ENCODE measurements around the gene DLGAP1. TPM values are rescaled to one million over a fixed set of nuclear protein-coding genes. Genes with fewer than 3 reads are reported as not detected.

DLGAP1 gene
- total RNA-seq, 1 donor from 2014 or later, result 18.5 TPM

- Histone ChIP-seq H3K9ac (no peak overlapping the region), H3K36me3 (no peaks in the 10 kb centered on the region), H3K4me1 (peaks cover 21% of the 10 kb centered on the region), H3K9me3 (ENCODE audit: low read depth) (no peaks in the 10 kb centered on the region), H3K4me2 (no peak overlapping the region), H3K79me2 (ENCODE audit: low read depth) (no peaks in the 10 kb centered on the region), H2AFZ (replicated peaks) (no peak overlapping the region), H3K27ac (no peak overlapping the region), H3F3A (ENCODE audit: low read depth) (peaks cover 22% of the 10 kb centered on the region), H3K4me3 (no peak overlapping the region), H3K27me3 (no peaks in the 10 kb centered on the region), H4K20me1 (ENCODE audit: low read depth) (no peaks in the 10 kb centered on the region)
- no peak for DNase-seq (ENCODE audit: low spot score)
- no peaks in the 10 kb centered on the region for H3K9me3 Mint-ChIP-seq
- no peaks in the 10 kb centered on the region for H3K27me3 Mint-ChIP-seq (ENCODE audit: insufficient read depth, low read depth)
- no peak overlapping the region for H3K27ac Mint-ChIP-seq
- no peaks in the 10 kb centered on the region for H3K36me3 Mint-ChIP-seq
- peaks cover 29% of the 10 kb centered on the region for H3K4me1 Mint-ChIP-seq
- TF ChIP-seq CTCF (IDR thresholded peaks at IDR 0.05) (no peak), EZH2 (IDR thresholded peaks at IDR 0.05) (no peak), EZH2phosphoT487 (IDR thresholded peaks at IDR 0.05) (no peak)
- H3K4me3 Mint-ChIP-seq, result no peak overlapping the region
These were observed 944.2 kb downstream of the DLGAP1 start for GRCh38 chr18:3510896-3511295.

- peaks cover 29% of the 10 kb centered on the region for H3K4me1 Mint-ChIP-seq
- TF ChIP-seq EZH2 (IDR thresholded peaks at IDR 0.05), result no peak
- no peak for TF ChIP-seq CTCF (IDR thresholded peaks at IDR 0.05)
- TF ChIP-seq EZH2phosphoT487 (IDR thresholded peaks at IDR 0.05), result no peak
- Histone ChIP-seq H2AFZ (replicated peaks) (no peak overlapping the region), H3F3A (ENCODE audit: low read depth) (peaks cover 22% of the 10 kb centered on the region), H4K20me1 (ENCODE audit: low read depth) (no peaks in the 10 kb centered on the region), H3K9ac (no peak overlapping the region), H3K79me2 (ENCODE audit: low read depth) (no peaks in the 10 kb centered on the region), H3K36me3 (no peaks in the 10 kb centered on the region), H3K4me2 (no peak overlapping the region), H3K27ac (no peak overlapping the region), H3K27me3 (no peaks in the 10 kb centered on the region), H3K4me1 (peaks cover 21% of the 10 kb centered on the region), H3K4me3 (no peak overlapping the region), H3K9me3 (ENCODE audit: low read depth) (no peaks in the 10 kb centered on the region)
- no peak overlapping the region for H3K4me3 Mint-ChIP-seq
- no peak for DNase-seq (ENCODE audit: low spot score)
- H3K9me3 Mint-ChIP-seq, result no peaks in the 10 kb centered on the region
- no peaks in the 10 kb centered on the region for H3K36me3 Mint-ChIP-seq
- no peaks in the 10 kb centered on the region for H3K27me3 Mint-ChIP-seq (ENCODE audit: insufficient read depth, low read depth)
- H3K27ac Mint-ChIP-seq, result no peak overlapping the region
These were observed 945.1 kb downstream of the DLGAP1 start for GRCh38 chr18:3510024-3510423.

GRCh38 chr18:3508576-3509549 lies 946.2 kb downstream of the DLGAP1 start:
- peak; percentile 41 for DNase-seq (ENCODE audit: low spot score)
- Histone ChIP-seq H3K79me2 (ENCODE audit: low read depth) (no peaks in the 10 kb centered on the region), H3K9ac (no peak overlapping the region), H3K9me3 (ENCODE audit: low read depth) (no peaks in the 10 kb centered on the region), H3K4me1 (peaks cover 21% of the 10 kb centered on the region), H2AFZ (replicated peaks) (peak overlapping the region; percentile 50), H3K4me2 (peak overlapping the region; percentile 16), H3F3A (ENCODE audit: low read depth) (peaks cover 22% of the 10 kb centered on the region), H4K20me1 (ENCODE audit: low read depth) (no peaks in the 10 kb centered on the region), H3K4me3 (no peak overlapping the region), H3K27me3 (no peaks in the 10 kb centered on the region), H3K27ac (peak overlapping the region; percentile 41), H3K36me3 (no peaks in the 10 kb centered on the region)
- H3K27ac Mint-ChIP-seq, result peak overlapping the region; percentile 80
- no peaks in the 10 kb centered on the region for H3K36me3 Mint-ChIP-seq
- H3K4me3 Mint-ChIP-seq, result no peak overlapping the region
- H3K4me1 Mint-ChIP-seq, result peaks cover 29% of the 10 kb centered on the region
- TF ChIP-seq EZH2phosphoT487 (IDR thresholded peaks at IDR 0.05) (no peak), CTCF (IDR thresholded peaks at IDR 0.05) (no peak), EZH2 (IDR thresholded peaks at IDR 0.05) (no peak)
- no peaks in the 10 kb centered on the region for H3K27me3 Mint-ChIP-seq (ENCODE audit: insufficient read depth, low read depth)
- H3K9me3 Mint-ChIP-seq, result no peaks in the 10 kb centered on the region
